GM18519 (cell line): ENCODE data around the gene OTOA.
"Not testable (repeated sequence)": the region's sequence is repeated elsewhere in the genome, so short reads cannot be mapped to it uniquely, and the experiment has no call there.

Source experiments
- ATAC-seq: cut with Tn5 transposase; IDR thresholded peaks from one replicate; pipeline ENCODE4 v1.9.1; 2021; ENCODE audit warnings: mild to moderate bottlenecking, moderate library complexity; ENCODE audit not compliant: unreplicated experiment, low FRiP score

Gene OTOA

GRCh38 chr16:21667575-21667974 lies 3.8 kb downstream of the OTOA start:
- ATAC-seq, result no peak

- ATAC-seq, result no peak
Observed at GRCh38 chr16:21673469-21673868, 9.7 kb downstream of the OTOA start.

- not testable (repeated sequence) for ATAC-seq
Observed at GRCh38 chr16:21674456-21674855, 10.7 kb downstream of the OTOA start.

- not testable (repeated sequence) for ATAC-seq
Observed at GRCh38 chr16:21680714-21681113, 16.9 kb downstream of the OTOA start.

- no peak for ATAC-seq
Observed at GRCh38 chr16:21683184-21683583, 19.4 kb downstream of the OTOA start.

- ATAC-seq, result no peak
Observed at GRCh38 chr16:21684199-21684598, 20.4 kb downstream of the OTOA start.

GRCh38 chr16:21685034-21685455 lies 21.3 kb downstream of the OTOA start:
- no peak for ATAC-seq

- no peak for ATAC-seq
Observed at GRCh38 chr16:21689107-21689506, 25.3 kb downstream of the OTOA start.

- not testable (repeated sequence) for ATAC-seq
Observed at GRCh38 chr16:21690967-21691366, 27.2 kb downstream of the OTOA start.

GRCh38 chr16:21694609-21695008 lies 30.8 kb downstream of the OTOA start:
- ATAC-seq, result no peak

GRCh38 chr16:21697032-21697431 lies 33.3 kb downstream of the OTOA start:
- ATAC-seq, result no peak

- no peak for ATAC-seq
Observed at GRCh38 chr16:21698169-21699032, 34.6 kb downstream of the OTOA start.

GRCh38 chr16:21701271-21701670 lies 37.5 kb downstream of the OTOA start:
- ATAC-seq, result no peak

GRCh38 chr16:21702276-21702675 lies 38.5 kb downstream of the OTOA start:
- ATAC-seq, result no peak

GRCh38 chr16:21703156-21703555 lies 39.4 kb downstream of the OTOA start:
- no peak for ATAC-seq

- ATAC-seq, result no peak
Observed at GRCh38 chr16:21703589-21704174, 39.9 kb downstream of the OTOA start.

GRCh38 chr16:21704266-21704665 lies 40.5 kb downstream of the OTOA start:
- ATAC-seq, result no peak

GRCh38 chr16:21704733-21705132 lies 41.0 kb downstream of the OTOA start:
- ATAC-seq, result no peak

- ATAC-seq, result no peak
Observed at GRCh38 chr16:21708533-21709115, 44.9 kb downstream of the OTOA start.

GRCh38 chr16:21710938-21711337 lies 47.2 kb downstream of the OTOA start:
- ATAC-seq, result no peak

GRCh38 chr16:21713549-21714368 lies 50.0 kb downstream of the OTOA start:
- no peak for ATAC-seq
